GM18519 (cell line): Measurements from ENCODE around the gene HMGCS1.
"Not testable (repeated sequence)": the region's sequence is repeated elsewhere in the genome, so short reads cannot be mapped to it uniquely, and the experiment has no call there.

Experiments used
- ATAC-seq: cut with Tn5 transposase; IDR thresholded peaks from one replicate; pipeline ENCODE4 v1.9.1; 2021; ENCODE audit warnings: mild to moderate bottlenecking, moderate library complexity; ENCODE audit not compliant: unreplicated experiment, low FRiP score

The HMGCS1 gene

GRCh38 chr5:43279548-43280274, 33.5 kb downstream of the HMGCS1 start:
- no peak for ATAC-seq

- no peak for ATAC-seq
These were observed 37.8 kb downstream of the HMGCS1 start for GRCh38 chr5:43275391-43275790.

- ATAC-seq = no peak
These were observed 38.6 kb downstream of the HMGCS1 start for GRCh38 chr5:43274435-43275114.

GRCh38 chr5:43273552-43273951, 39.7 kb downstream of the HMGCS1 start:
- no peak for ATAC-seq

- no peak for ATAC-seq
These were observed 42.6 kb downstream of the HMGCS1 start for GRCh38 chr5:43270645-43271044.

GRCh38 chr5:43268188-43268820, 44.9 kb downstream of the HMGCS1 start:
- ATAC-seq = peak; percentile 56

- ATAC-seq = not testable (repeated sequence)
These were observed 50.9 kb downstream of the HMGCS1 start for GRCh38 chr5:43262269-43262668.

GRCh38 chr5:43258116-43258515, 55.1 kb downstream of the HMGCS1 start:
- ATAC-seq = no peak

GRCh38 chr5:43256261-43256966, 56.8 kb downstream of the HMGCS1 start:
- no peak for ATAC-seq

GRCh38 chr5:43255704-43256103, 57.5 kb downstream of the HMGCS1 start:
- no peak for ATAC-seq

GRCh38 chr5:43251754-43252153, 61.5 kb downstream of the HMGCS1 start:
- no peak for ATAC-seq

GRCh38 chr5:43245724-43246385, 67.4 kb downstream of the HMGCS1 start:
- ATAC-seq = no peak

GRCh38 chr5:43244823-43245565, 68.2 kb downstream of the HMGCS1 start:
- peak; percentile 96 for ATAC-seq

- ATAC-seq = no peak
These were observed 69.9 kb downstream of the HMGCS1 start for GRCh38 chr5:43243270-43243669.

- no peak for ATAC-seq
These were observed 71.0 kb downstream of the HMGCS1 start for GRCh38 chr5:43242196-43242595.
